ENCODE data around the gene RFFL. TPM values are rescaled to one million over a fixed set of nuclear protein-coding genes. Genes with fewer than 3 reads are reported as not detected.
A peak's percentile ranks its signal among the peaks of the same experiment; 100 is the strongest.

The RFFL gene
- total and polyA plus RNA-seq, 2 donors: 9.7 to 17.9 TPM

DNA sequence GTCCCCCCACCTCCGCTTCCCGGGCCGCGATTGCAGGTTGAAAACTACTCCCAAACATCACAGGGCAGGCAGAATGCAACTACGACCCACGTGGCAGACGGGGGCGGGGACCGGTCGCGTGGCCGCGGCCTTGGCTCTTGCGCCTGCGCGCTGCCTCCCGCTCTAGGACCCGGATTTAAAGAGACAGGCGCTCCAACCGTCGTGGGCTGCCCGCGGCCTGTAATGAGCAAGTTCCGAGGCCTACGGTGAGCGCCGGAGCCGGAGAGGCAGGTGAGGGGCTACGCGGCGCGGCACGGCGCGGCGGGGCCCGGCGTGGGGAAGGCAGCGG lies 83.2 kb downstream of the RFFL start, which contains the start of gene LIG3:
LIG3 (plus strand) TSS at position 160 of the 328 bp plus-strand sequence. CDS start 2,494 bp downstream, outside the sequence.
- Histone ChIP-seq H3K36me3 (ENCODE audit: insufficient read depth) (no peaks in the 10 kb centered on the region), H3K4me3 (ENCODE audit: low read depth, low read length) (peak within 1 kb of the TSS; percentile 96), H3K4me1 (ENCODE audit: insufficient read depth) (no peaks in the 10 kb centered on the region), H3K27ac (ENCODE audit: low read depth) (peak within 1 kb of the TSS; percentile 99)
- under 1% methylated on average over 39 of the region's 39 CpGs for WGBS
- DNase-seq (ENCODE audit: extremely low spot score): no peak

DNA sequence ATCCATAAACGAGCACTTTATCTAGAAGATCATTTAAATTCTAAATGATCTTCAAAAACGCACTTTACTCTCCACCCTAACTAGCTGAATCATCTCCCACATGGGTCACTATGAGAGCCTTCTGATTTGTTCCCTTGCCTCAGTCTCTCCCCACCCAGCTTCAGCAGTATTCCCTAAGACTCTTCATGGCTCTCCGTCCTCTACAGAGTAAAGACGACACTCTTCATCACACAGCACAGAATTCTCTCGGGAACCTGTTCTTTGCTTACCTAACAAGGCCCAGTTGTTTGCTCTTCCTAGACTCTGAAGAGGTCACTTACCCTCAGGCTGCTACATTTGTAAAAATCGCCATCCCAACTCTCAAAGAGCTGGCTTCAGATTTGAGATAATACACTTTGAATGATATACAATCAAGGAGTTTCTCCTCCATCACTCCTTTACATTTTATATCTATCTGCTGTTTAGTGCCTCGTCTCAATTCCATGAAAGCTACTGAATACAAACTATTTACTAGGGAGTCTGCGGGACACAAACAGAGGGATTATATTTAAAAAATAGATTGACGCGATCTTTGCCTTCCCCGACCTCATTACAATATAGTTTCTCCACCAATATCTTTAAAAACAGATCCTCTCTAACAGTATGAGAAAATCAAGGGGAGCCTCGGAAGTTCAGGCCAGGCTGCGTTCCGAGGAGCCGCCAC lies 83.7 kb downstream of the RFFL start:
- Histone ChIP-seq H3K36me3 (ENCODE audit: insufficient read depth) (no peaks in the 10 kb centered on the region), H3K4me3 (ENCODE audit: low read depth, low read length) (peak overlapping the region; percentile 96), H3K27ac (ENCODE audit: low read depth) (no peak overlapping the region), H3K4me1 (ENCODE audit: insufficient read depth) (no peaks in the 10 kb centered on the region)
- 13% methylated on average over 15 of the region's 15 CpGs for WGBS
- no peak for DNase-seq (ENCODE audit: extremely low spot score)

DNA sequence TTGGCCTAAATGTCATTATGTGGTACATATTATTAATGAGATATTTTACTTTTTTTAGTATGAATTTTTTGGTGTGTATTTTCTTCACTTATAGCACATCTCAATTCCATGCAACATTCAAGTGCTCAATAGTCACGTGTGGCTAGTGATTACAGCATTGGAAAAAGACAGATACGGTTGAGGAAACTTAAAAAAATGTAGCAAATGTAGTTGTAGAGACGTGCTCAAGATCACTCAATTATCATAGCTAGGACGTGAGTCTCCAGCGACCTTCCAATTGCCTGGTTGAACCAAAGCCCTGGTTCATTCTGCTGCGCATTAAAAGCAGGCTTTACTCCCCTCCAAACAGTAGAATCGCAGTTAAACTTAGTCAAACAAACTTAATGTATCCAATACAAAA lies 84.4 kb downstream of the RFFL start:
- WGBS: 88% methylated on average over 7 of the region's 7 CpGs
- no peak overlapping the region for H3K27ac ChIP-seq (ENCODE audit: low read depth)

DNA sequence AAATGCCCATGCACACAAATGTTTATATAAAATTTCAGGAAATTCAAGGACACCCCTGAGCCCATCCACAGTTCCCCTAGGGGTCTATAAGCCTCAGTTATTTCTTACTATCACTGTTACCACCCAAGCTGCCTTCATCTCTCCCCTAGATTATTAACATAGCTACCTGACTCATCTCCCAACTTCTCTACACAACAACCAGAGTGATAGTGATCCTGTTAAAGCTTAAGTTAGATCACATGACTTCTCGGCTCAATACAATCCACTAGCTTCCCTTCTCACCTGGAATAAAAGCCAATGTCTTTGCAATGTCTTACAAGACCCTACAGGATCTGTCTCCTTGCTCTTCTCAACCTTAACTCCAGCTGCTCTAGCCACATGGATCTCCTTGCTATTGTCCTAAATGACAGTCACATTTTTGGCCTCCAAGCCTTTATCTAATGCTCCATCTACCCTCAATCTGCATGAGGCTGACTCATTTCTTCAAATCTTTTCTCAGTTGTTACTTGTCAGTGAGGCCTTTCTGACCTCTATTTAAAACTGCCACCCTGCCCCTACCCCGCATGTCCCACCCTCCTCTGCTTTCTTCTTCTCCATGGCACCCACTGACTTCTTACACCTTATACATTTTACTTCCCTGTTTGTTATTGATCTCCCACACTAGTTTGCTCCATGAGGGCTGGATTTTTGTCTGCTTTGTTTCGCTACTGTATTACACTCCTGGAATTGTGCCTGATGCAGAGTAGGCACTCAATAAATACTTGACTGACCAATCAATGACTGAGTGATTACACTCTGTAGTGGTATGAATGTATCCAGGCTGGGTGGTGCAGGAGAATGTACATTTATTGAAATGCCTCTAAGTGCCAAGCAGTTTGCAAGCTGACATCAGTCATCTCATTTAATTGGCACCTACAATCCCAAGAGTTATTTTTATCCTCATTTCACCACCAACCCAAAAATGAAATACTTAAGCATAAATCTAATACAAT lies 88.4 kb downstream of the RFFL start:
- no peak overlapping the region for H3K4me3 ChIP-seq (ENCODE audit: low read depth, low read length)
- no peak for DNase-seq (ENCODE audit: extremely low spot score)
- 81% methylated on average over 3 of the region's 3 CpGs for WGBS
- no peaks in the 10 kb centered on the region for H3K4me1 ChIP-seq (ENCODE audit: insufficient read depth)
- H3K27ac ChIP-seq (ENCODE audit: low read depth): no peak overlapping the region
- no peaks in the 10 kb centered on the region for H3K36me3 ChIP-seq (ENCODE audit: insufficient read depth)

More for the DNA sequence above, 84.4 kb downstream of the RFFL start:
- Histone ChIP-seq H3K4me3 (ENCODE audit: low read depth, low read length) (no peak overlapping the region), H3K36me3 (ENCODE audit: insufficient read depth) (no peaks in the 10 kb centered on the region), H3K4me1 (ENCODE audit: insufficient read depth) (no peaks in the 10 kb centered on the region)
- DNase-seq (ENCODE audit: extremely low spot score): no peak

DNA sequence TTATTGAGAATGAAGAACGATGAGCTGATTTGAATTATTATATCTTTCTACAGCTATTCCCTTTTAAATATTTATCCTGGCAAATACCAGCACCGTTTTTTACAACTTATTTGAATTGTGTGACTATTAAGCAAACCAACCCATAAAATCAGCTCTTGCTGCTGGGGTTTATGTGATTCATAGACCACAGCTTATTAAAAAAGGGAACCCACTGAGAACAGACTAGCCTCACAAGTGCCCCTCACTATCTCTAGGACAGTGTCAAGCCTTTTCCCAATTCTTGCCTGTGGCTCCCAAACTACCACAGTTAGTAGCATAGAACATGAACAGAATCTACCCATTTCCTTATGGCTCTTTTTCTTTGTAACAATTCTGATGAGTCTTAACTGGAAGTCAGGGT lies 89.3 kb downstream of the RFFL start:
- Histone ChIP-seq H3K27ac (ENCODE audit: low read depth) (no peak overlapping the region), H3K4me1 (ENCODE audit: insufficient read depth) (no peaks in the 10 kb centered on the region), H3K36me3 (ENCODE audit: insufficient read depth) (no peaks in the 10 kb centered on the region), H3K4me3 (ENCODE audit: low read depth, low read length) (no peak overlapping the region)
- 17% methylated on average over 2 of the region's 2 CpGs for WGBS
- no peak for DNase-seq (ENCODE audit: extremely low spot score)

DNA sequence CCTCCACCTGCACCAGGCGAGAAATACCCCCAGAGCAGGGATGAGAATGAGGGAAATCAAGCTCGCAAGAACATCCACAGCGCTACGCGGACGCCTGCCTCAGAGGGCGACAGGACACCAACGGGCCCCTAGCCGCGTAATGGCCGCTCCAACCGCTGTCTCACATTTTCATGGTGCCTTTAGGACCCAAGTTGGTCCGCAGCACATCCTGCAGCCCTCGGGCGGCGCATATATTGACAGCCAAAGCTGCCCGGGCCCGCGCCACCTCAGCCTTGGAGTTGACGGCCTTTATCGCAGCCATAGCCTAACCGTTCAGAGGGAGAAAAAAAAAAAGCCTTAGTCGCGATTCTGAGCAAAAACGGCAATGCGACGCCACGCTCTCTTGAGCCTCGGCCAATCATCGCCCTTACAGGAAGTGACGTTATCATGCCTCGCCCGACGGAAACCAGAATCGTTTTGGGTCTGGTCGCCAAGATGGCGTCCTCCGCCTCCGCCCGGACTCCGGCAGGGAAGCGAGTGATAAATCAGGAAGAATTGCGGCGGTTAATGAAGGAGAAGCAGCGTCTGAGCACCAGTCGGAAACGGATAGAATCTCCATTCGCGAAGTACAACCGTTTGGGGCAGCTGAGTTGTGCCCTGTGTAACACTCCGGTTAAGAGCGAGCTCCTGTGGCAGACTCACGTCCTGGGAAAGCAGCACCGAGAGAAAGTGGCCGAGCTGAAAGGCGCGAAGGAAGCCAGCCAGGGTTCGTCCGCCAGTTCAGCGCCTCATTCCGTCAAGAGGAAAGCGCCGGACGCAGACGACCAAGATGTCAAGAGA lies 102.2 kb downstream of the RFFL start, which contains the start of the genes CCT6B and ZNF830:
CCT6B (minus strand) TSS at position 368 of the 819 bp plus-strand sequence; CDS start at position 301, 67 bp downstream.
ZNF830 (plus strand) TSS at position 448 of the 819 bp plus-strand sequence; CDS start at position 475, 27 bp downstream.
- peak; percentile 97 for DNase-seq (ENCODE audit: extremely low spot score)
- no peaks in the 10 kb centered on the region for H3K4me1 ChIP-seq (ENCODE audit: insufficient read depth)
- WGBS: under 1% methylated on average over 65 of the region's 65 CpGs
- peak within 1 kb of the TSS; percentile 78 for H3K4me3 ChIP-seq (ENCODE audit: low read depth, low read length)
- H3K36me3 ChIP-seq (ENCODE audit: insufficient read depth): no peaks in the 10 kb centered on the region
- H3K27ac ChIP-seq (ENCODE audit: low read depth): peak within 1 kb of the TSS; percentile 96

DNA sequence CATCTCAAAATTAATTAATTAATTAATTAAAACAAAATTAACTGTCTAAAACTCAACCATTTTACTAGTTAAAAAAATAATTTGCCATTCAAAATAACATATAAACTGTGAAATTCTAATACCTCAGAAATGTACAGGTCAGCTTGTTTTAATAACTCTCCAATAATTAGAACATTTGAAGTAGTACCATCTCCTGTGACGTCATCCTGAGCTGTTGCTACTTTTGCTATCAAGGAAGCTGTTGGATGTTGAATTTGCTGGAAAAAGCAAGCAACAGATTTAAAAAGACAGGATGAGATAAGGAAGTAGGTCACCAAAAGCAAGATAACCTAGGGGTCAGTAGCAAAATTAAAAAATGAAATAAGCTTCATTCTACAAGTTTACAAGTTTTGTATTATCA lies 105.1 kb downstream of the RFFL start:
- no peak overlapping the region for H3K27ac ChIP-seq (ENCODE audit: low read depth)
- H3K4me3 ChIP-seq (ENCODE audit: low read depth, low read length): no peak overlapping the region
- no peak for DNase-seq (ENCODE audit: extremely low spot score)
- WGBS: 64% methylated on average over 1 of the region's 1 CpG
- H3K36me3 ChIP-seq (ENCODE audit: insufficient read depth): no peaks in the 10 kb centered on the region
- H3K4me1 ChIP-seq (ENCODE audit: insufficient read depth): no peaks in the 10 kb centered on the region

Small RNA genes within 50 kb of the gene (small RNA-seq; reads per million reads assigned to genes)
- not detected for gene AC004223.1
- gene RNU6-840P: not detected

Other genes starting within 250 kb of the RFFL start
- 8.3 TPM for gene CCT6B, start 102.2 kb downstream of the RFFL start, total RNA-seq
- 1.5 TPM for gene CCT6B, start 102.2 kb downstream of the RFFL start, polyA plus RNA-seq
- 14.8 TPM for gene ZNF830, start 102.2 kb downstream of the RFFL start, total RNA-seq
- 12.0 TPM for gene ZNF830, start 102.2 kb downstream of the RFFL start, polyA plus RNA-seq
- gene LIG3, start 83.2 kb downstream of the RFFL start, total RNA-seq: 28.4 TPM
- 16.2 TPM for gene LIG3, start 83.2 kb downstream of the RFFL start, polyA plus RNA-seq
- gene RAD51D, start 56.2 kb upstream of the RFFL start, total RNA-seq: 6.4 TPM
- 12.0 TPM for gene RAD51D, start 56.2 kb upstream of the RFFL start, polyA plus RNA-seq
- gene FNDC8, start 57.9 kb upstream of the RFFL start, total RNA-seq: not detected
- 0.05 TPM for gene FNDC8, start 57.9 kb upstream of the RFFL start, polyA plus RNA-seq
- 11.7 TPM for gene NLE1, start 78.6 kb upstream of the RFFL start, total RNA-seq
- gene NLE1, start 78.6 kb upstream of the RFFL start, polyA plus RNA-seq: 12.2 TPM
- gene UNC45B, start 84.1 kb upstream of the RFFL start, total RNA-seq: 4.5 TPM
- 0.03 TPM for gene UNC45B, start 84.1 kb upstream of the RFFL start, polyA plus RNA-seq
- not detected for gene SLC35G3, start 130.7 kb upstream of the RFFL start, total RNA-seq
- not detected for gene SLC35G3, start 130.7 kb upstream of the RFFL start, polyA plus RNA-seq
- 30.3 TPM for gene SLFN5, start 179.4 kb upstream of the RFFL start, total RNA-seq
- gene SLFN5, start 179.4 kb upstream of the RFFL start, polyA plus RNA-seq: 12.6 TPM